ENCODE measurements around the gene XPO6. TPM values are rescaled to one million over a fixed set of nuclear protein-coding genes. Genes with fewer than 3 reads are reported as not detected.
"Not testable (repeated sequence)": the region's sequence is repeated elsewhere in the genome, so short reads cannot be mapped to it uniquely, and the experiment has no call there.

XPO6 gene
- total RNA-seq, 1 donor = 105 TPM

GRCh38 chr16:28255838-28256237 is 44.1 kb upstream of the XPO6 start:
- H3K4me3 ChIP-seq (ENCODE audit: low read depth, low read length) = no peak overlapping the region
- no peak for DNase-seq (ENCODE audit: low read depth)
- TF ChIP-seq CTCF (IDR thresholded peaks at IDR 0.05; ENCODE audit: insufficient read depth, low read depth, low read length) = no peak

GRCh38 chr16:28254158-28254557 is 42.4 kb upstream of the XPO6 start:
- DNase-seq (ENCODE audit: low read depth) = no peak

GRCh38 chr16:28250999-28251398 is 39.2 kb upstream of the XPO6 start:
- TF ChIP-seq CTCF (IDR thresholded peaks at IDR 0.05; ENCODE audit: insufficient read depth, low read depth, low read length) = no peak
- DNase-seq (ENCODE audit: low read depth) = no peak
- H3K4me3 ChIP-seq (ENCODE audit: low read depth, low read length) = no peak overlapping the region

More at GRCh38 chr16:28254158-28254557, 42.4 kb upstream of the XPO6 start:
- H3K4me3 ChIP-seq (ENCODE audit: low read depth, low read length) = no peak overlapping the region
- TF ChIP-seq CTCF (IDR thresholded peaks at IDR 0.05; ENCODE audit: insufficient read depth, low read depth, low read length) = no peak

GRCh38 chr16:28249483-28249882 is 37.7 kb upstream of the XPO6 start:
- H3K4me3 ChIP-seq (ENCODE audit: low read depth, low read length); DNase-seq (ENCODE audit: low read depth): not testable (repeated sequence)

- no peak for TF ChIP-seq CTCF (IDR thresholded peaks at IDR 0.05; ENCODE audit: insufficient read depth, low read depth, low read length)
- no peak for DNase-seq (ENCODE audit: low read depth)
- H3K4me3 ChIP-seq (ENCODE audit: low read depth, low read length) = no peak overlapping the region
These were observed 30.2 kb upstream of the XPO6 start for GRCh38 chr16:28241924-28242323.

- no peak for TF ChIP-seq CTCF (IDR thresholded peaks at IDR 0.05; ENCODE audit: insufficient read depth, low read depth, low read length)
- no peak for DNase-seq (ENCODE audit: low read depth)
- no peak overlapping the region for H3K4me3 ChIP-seq (ENCODE audit: low read depth, low read length)
These were observed 26.1 kb upstream of the XPO6 start for GRCh38 chr16:28237754-28238357.

- no peak for DNase-seq (ENCODE audit: low read depth)
- no peak overlapping the region for H3K4me3 ChIP-seq (ENCODE audit: low read depth, low read length)
- TF ChIP-seq CTCF (IDR thresholded peaks at IDR 0.05; ENCODE audit: insufficient read depth, low read depth, low read length) = no peak
These were observed 20.0 kb upstream of the XPO6 start for GRCh38 chr16:28231763-28232162.

GRCh38 chr16:28223909-28224308 is 12.1 kb upstream of the XPO6 start:
- not testable (repeated sequence) for H3K4me3 ChIP-seq (ENCODE audit: low read depth, low read length); DNase-seq (ENCODE audit: low read depth)

GRCh38 chr16:28219777-28220176 is 8.0 kb upstream of the XPO6 start:
- not testable (repeated sequence) for DNase-seq (ENCODE audit: low read depth); H3K4me3 ChIP-seq (ENCODE audit: low read depth, low read length)

Measured in fibroblast of villous mesenchyme (primary cell).